HK-2 (cell line): Measurements from ENCODE around the gene CELA3B.
"Not testable (repeated sequence)": the region's sequence is repeated elsewhere in the genome, so short reads cannot be mapped to it uniquely, and the experiment has no call there.

ENCODE experiments used
- DNase-seq: peaks from one replicate; pipeline ENCODE4 v3.0.0-alpha.2; 2018; ENCODE audit not compliant: unreplicated experiment

CELA3B gene

GRCh38 chr1:21942959-21943640 lies 33.7 kb upstream of the CELA3B start:
- not testable (repeated sequence) for DNase-seq

DNA sequence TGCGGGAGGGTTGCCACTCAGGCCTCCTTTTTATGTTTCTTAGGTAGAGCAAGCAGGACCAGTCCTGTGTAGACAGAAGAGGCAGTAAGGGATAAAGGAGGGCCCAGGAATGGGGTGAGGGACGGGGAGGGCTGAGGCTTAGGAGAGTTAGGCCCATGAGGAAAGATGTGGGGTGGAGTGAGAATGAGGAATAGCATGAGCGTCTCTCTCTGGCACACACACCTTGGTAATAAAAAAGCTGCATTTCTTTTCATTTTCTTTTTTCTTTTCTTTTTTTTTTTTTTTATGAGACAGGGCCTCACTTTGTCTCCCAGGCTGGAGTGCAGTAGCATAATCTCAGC lies 32.1 kb upstream of the CELA3B start:
- DNase-seq = no peak

- DNase-seq = no peak
Observed at GRCh38 chr1:21946836-21947587, 29.8 kb upstream of the CELA3B start.

DNA sequence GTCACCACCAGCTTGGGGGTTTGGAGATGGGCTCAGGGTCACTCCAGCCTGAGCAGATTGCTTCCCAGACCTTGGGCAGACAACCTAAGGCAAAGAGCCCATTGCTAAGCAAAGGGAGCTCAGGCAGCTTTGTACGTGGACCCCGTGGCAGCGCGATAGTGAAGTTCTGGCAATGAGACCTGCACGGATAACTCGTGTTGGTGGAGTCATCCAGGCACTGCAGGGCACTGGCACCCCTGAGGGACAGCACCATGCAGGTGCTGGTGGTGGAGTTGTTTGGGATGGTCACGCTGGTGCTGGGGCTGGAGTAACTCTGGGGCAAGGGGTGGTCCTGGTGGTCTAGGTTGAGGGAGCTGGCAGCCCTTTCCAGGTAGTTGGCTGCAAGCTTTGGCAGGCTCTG lies 26.1 kb upstream of the CELA3B start:
- DNase-seq = no peak

GRCh38 chr1:21951226-21951870 lies 25.5 kb upstream of the CELA3B start:
- DNase-seq = no peak

- DNase-seq = no peak
Observed at GRCh38 chr1:21952786-21953520, 23.9 kb upstream of the CELA3B start.

DNA sequence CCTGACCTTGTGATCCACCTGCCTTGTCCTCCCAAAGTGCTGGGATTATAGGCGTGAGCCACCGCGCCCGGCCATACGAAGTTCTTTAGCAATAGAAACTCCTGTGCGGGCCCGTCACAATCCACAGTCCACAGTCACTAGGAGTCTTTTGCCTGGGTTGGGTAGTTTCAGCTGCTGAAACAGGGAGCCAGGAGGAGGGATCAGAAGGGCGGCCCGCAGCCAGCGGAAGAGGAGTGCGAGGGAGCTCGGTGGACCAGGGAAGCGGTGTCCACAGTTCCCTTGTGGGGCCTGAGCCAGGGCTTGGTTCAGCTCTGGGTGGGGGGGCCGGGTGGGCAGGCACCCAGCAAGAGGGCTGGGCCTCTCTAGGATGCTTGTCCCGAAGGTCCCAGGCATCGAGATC lies 21.8 kb upstream of the CELA3B start:
- DNase-seq = no peak

DNA sequence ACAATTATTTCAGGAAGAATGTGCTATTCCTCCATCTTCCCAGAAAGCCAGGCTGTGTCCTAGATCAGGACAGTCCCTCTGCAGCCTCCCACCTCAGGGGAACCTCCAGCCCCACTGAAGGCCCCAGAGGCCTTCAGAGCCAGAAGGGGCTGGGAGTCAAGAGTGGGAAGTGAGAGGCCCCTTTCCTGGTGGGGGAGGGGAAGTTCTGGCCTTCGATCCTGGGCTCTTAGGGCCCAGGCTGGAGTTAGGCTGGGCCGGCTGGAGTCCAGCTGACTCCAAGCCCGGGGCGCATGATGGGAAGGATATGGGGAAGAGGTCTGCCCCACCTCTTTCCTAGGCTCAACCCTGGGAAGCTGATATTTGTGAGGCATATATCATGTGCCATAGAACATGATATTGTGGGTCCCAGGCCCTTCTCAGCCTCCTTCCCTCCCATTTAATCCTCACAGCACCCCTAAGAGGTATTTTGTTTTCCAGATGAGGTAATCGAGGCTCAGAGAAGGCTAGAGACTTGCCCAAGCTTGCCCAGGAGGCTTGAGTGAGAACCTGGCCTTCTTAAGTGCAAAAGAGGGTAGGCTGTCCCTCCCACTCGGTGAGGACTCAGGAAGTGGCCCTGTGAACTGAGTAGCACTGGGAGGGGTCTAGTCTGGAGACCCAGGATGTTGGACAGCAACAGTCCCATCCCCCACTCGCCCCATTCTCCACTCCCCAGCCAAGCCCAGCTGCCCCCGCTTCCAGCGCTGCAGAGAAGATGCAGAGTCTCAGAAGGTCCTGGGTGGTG lies 21.1 kb upstream of the CELA3B start:
- DNase-seq = no peak

DNA sequence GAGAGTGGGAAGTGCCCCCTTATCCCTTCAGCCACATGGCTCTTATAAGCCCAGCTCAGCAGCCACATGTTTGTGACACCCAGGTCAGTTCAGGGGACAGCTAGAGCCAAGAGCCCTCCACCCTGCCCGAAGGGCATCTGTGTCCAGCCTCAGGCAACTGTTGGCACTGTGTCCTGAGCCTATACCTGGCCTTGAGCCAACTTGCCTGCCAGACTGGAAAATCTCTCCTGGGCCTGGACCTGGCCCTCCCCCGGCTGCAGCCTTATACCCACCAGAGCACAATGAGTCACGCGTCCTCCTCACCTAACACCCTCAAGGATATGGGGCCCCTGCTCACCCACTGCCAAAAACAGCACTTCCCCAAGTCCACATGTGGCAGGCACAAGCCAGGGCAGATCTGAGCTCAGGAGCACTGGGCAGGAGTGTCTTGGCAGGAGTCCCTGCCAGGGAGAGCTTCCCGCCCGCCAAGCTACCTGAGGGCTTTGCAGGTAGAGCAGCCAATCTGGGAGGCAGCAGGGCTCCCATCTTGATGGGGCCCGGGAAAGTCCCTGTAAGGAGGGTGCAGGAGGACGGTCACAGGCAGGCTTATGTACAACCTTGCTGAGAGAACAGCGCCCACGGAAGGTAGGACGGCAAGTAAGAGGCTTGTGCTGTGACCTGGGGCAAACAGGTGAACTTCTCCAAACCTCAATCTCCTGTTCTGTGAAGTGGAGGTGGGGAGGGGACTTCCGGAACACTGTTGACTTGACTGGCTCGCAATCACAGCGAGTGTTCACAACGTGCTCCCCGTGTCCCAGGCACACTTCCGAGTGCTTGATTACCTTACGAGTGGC lies 19.9 kb upstream of the CELA3B start:
- peak; percentile 86 for DNase-seq

- no peak for DNase-seq
Observed at GRCh38 chr1:21961337-21961736, 15.5 kb upstream of the CELA3B start.

DNA sequence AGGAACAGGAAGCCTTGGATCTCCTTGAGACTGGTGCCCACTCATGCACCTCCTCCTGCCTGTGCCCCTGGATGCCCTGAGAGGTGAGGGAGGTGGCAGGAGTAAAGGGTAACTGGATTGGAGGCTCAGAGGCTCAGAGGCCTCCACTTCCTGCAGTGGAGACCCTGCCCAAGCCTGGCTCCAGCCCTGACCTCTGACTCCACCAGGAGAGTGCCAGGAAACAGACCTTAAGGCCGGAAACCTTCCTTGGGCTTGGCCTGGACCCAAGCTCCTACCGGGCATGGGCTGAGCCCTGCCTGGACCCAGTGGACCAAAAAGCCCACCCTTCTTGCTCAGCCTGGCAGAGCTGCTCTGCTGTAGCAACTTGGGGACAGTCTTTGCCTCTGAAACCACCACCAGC lies 15.0 kb upstream of the CELA3B start:
- no peak for DNase-seq

GRCh38 chr1:21963477-21964217 lies 13.2 kb upstream of the CELA3B start:
- DNase-seq = peak; percentile 89

GRCh38 chr1:21966247-21967000 lies 10.4 kb upstream of the CELA3B start:
- DNase-seq = no peak

DNA sequence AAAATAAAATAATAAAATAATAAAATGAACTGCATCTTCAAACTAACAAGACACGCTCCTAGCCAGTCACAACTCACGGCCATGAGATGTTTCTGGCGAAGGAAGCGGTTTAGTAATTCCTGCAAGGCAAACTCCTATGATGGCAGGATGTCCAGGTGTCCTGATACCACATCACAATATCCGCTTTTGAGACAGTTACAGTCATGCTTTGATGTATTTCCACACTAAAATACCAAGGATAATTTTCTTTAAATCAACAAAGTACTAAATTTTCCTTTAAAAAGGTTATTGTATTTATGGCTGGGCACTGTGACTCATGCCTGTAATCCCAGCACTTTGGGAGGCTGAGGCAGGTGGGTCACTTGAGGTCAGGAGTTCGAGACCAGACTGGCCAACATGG lies 9.6 kb upstream of the CELA3B start:
- not testable (repeated sequence) for DNase-seq

DNA sequence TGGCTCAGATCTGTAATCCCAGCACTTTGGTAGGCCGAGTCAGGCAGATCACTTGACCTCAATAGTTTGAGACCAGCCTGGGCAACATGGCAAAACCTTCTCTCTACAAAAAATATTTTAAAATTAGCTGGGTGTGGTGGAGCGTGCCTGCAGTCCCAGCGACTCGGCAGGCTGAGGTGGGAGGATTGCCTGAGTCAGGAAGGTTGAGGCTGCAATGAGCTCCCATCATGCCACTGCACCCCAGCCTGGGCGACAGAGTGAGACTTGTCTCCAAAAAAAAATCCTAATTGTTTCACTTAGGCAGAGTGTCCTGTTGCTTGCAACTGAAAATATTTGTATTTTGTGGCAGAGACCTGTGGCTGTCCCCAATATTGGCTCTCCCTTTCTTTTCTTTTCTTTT lies 7.8 kb upstream of the CELA3B start:
- DNase-seq = not testable (repeated sequence)

DNA sequence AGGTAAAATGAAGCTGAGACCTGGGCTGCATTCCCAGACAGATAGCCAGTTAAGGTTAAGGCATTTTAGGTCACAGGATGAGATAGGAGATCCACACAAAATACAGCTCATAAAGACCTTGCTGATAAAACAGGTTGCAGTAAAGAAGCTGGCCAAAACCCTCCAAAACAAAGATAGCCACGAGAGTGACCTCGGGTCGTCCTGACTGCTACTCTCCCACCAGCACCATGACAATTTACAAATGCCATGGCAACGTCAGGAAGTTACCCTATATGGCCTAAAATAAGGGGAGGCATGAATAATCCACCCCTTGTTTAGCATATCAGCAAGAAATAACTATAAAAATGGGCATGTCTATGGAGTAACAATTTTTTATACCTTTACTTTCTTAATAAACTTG lies 6.3 kb upstream of the CELA3B start:
- DNase-seq = not testable (repeated sequence)

- not testable (repeated sequence) for DNase-seq
Observed at GRCh38 chr1:21972973-21973441, 3.8 kb upstream of the CELA3B start.

DNA sequence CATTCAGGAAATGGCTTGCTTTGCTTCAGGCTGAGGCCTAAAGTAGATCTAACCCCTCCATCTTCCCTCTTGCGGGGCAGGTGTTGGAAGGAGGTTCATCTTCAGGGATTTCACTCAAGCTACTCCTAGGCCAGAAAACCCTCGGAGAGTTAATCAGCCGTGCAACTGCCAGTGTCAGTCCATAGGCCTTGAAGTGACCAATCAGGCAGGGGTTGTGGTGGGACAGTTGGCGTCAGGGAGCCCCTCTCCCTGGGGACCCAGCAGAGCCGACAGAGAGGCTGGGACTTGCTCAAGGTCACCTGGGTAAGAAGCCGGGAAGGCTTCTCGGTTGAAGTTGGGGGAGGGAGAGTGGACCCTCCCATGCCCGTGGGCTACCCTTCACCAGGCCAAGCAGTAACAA lies 2.9 kb upstream of the CELA3B start:
- not testable (repeated sequence) for DNase-seq

DNA sequence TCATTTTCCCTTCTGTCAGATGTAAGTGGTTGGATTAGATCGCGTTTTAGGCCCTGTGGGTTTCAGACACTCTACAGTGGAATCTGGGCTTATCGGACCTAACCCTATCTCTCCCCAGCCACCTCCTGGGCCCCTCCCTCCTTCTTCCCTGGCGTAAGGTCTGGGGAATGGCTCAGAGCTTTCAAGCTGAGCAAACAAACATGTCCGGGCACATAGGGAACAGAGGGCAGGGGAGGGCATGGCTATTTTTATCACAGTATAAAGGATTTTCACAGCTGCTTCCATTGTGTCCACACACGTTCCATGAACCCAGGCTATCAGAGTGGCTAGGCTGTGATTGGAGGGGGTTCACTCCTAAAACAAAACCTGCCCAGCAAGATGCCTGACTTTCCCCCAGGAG lies 2.1 kb upstream of the CELA3B start:
- DNase-seq = not testable (repeated sequence)
